Ureter (tissue), 1 donor: ENCODE data around the gene NPAS4. TPM values are rescaled to one million over a fixed set of nuclear protein-coding genes. Genes with fewer than 3 reads are reported as not detected.
A peak's percentile ranks its signal among the peaks of the same experiment; 100 is the strongest.
"Not testable (repeated sequence)": the region's sequence is repeated elsewhere in the genome, so short reads cannot be mapped to it uniquely, and the experiment has no call there.

Experiments
- DNase-seq: peaks from one replicate; pipeline ENCODE4 v3.0.0-alpha.2; 2020; ENCODE audit warnings: low spot score
- total RNA-seq: library from RNA; stranded (reverse); gene quantifications from one replicate; pipeline ENCODE4 v1.2.4, GENCODE V29; 2023
- donor health status: DM: yes; HTN: yes; CAD: no.

NPAS4 gene
- total RNA-seq, 1 donor from 2014 or later, result 1.2 TPM

GRCh38 chr11:66457826-66458225 is 37.0 kb downstream of the NPAS4 start:
- DNase-seq, result no peak

- no peak for DNase-seq
These were observed 38.4 kb downstream of the NPAS4 start for GRCh38 chr11:66459138-66459778.

- DNase-seq, result no peak
These were observed 41.2 kb downstream of the NPAS4 start for GRCh38 chr11:66462010-66462409.

GRCh38 chr11:66462911-66463310 is 42.1 kb downstream of the NPAS4 start:
- DNase-seq, result no peak

- DNase-seq, result not testable (repeated sequence)
These were observed 43.3 kb downstream of the NPAS4 start for GRCh38 chr11:66464116-66464515.

- DNase-seq, result no peak
These were observed 44.1 kb downstream of the NPAS4 start for GRCh38 chr11:66464916-66465315.

- DNase-seq, result no peak
These were observed 44.8 kb downstream of the NPAS4 start for GRCh38 chr11:66465373-66466224.

- DNase-seq, result peak; percentile 95
These were observed 45.6 kb downstream of the NPAS4 start, which contains the start of gene PELI3 for GRCh38 chr11:66466225-66467033. Gene PELI3 (plus strand): TSS chr11:66466905. CDS start chr11:66468129, 1,224 bp downstream.

- DNase-seq, result no peak
These were observed 46.3 kb downstream of the NPAS4 start for GRCh38 chr11:66467034-66467659.

- no peak for DNase-seq
These were observed 46.9 kb downstream of the NPAS4 start for GRCh38 chr11:66467756-66468155.

- DNase-seq, result no peak
These were observed 47.9 kb downstream of the NPAS4 start for GRCh38 chr11:66468691-66469090.

- no peak for DNase-seq
These were observed 48.6 kb downstream of the NPAS4 start for GRCh38 chr11:66469441-66469840.

- DNase-seq, result no peak
These were observed 49.2 kb downstream of the NPAS4 start for GRCh38 chr11:66470015-66470414.

GRCh38 chr11:66471142-66471541 is 50.3 kb downstream of the NPAS4 start:
- DNase-seq, result no peak

GRCh38 chr11:66472054-66472453 is 51.2 kb downstream of the NPAS4 start:
- no peak for DNase-seq

- DNase-seq, result no peak
These were observed 52.3 kb downstream of the NPAS4 start for GRCh38 chr11:66473167-66473566.

- DNase-seq, result no peak
These were observed 53.0 kb downstream of the NPAS4 start for GRCh38 chr11:66473608-66474515.

GRCh38 chr11:66475349-66476172 is 54.7 kb downstream of the NPAS4 start:
- DNase-seq, result no peak
